ENCODE measurements around the gene ACTBL2. TPM values are rescaled to one million over a fixed set of nuclear protein-coding genes. Genes with fewer than 3 reads are reported as not detected.

The ACTBL2 gene
- total and polyA plus RNA-seq, 3 donors from 2014 or later: 0.15 to 0.16 TPM; not detected in 1

DNA sequence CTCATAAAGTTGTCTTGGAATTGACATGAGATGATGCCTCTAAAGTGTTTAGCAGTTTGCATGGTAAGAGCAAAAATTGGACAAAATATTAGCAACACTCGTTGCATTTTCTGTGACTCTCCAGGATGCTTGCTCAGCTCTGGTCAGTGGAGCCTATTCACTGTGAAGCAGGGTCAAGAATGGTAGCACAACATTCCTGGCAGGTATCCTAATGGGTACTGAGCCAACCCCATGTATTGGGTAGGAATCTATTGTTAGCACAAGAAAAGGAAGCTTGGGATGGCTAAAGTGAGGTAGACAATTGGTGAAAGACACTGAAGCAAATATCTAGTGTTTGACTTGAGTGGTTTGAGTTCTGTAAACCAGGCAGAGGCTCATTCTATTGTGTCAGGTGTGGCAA lies 10.4 kb upstream of the ACTBL2 start:
- no peaks in the 10 kb centered on the region for H3K27me3 ChIP-seq
- no peak overlapping the region for H3K27ac ChIP-seq
- H3K9me3 ChIP-seq: no peaks in the 10 kb centered on the region
- TF ChIP-seq POLR2A (IDR thresholded peaks at IDR 0.05): no peak
- no peak for TF ChIP-seq CTCF (IDR thresholded peaks at IDR 0.05)
- intact Hi-C loops (cut with DNase I; ENCODE audit: low total_unique reads): no loop called here
- WGBS, 2 donors: 62 to 79% methylated on average over 1 of the region's 1 CpG
- no peak overlapping the region for H3K4me3 ChIP-seq
- H3K36me3 ChIP-seq (ENCODE audit: low read depth, missing control alignments): no peaks in the 10 kb centered on the region
- no peak for DNase-seq
- no peaks in the 10 kb centered on the region for H3K4me1 ChIP-seq

- 84 to 91% methylated on average over 3 of the region's 3 CpGs for WGBS, 2 donors
- no peaks in the 10 kb centered on the region for H3K4me1 ChIP-seq
- H3K36me3 ChIP-seq (ENCODE audit: low read depth, missing control alignments): no peaks in the 10 kb centered on the region
- TF ChIP-seq POLR2A (IDR thresholded peaks at IDR 0.05) (no peak), CTCF (IDR thresholded peaks at IDR 0.05) (no peak)
- intact Hi-C loops (cut with DNase I; ENCODE audit: low total_unique reads): no loop called here
- H3K9me3 ChIP-seq: no peaks in the 10 kb centered on the region
- no peak overlapping the region for H3K4me3 ChIP-seq
- H3K27ac ChIP-seq: no peak overlapping the region
- DNase-seq: no peak
- no peaks in the 10 kb centered on the region for H3K27me3 ChIP-seq
These were observed 10.0 kb upstream of the ACTBL2 start for GRCh38 chr5:57492632-57493031.

DNA sequence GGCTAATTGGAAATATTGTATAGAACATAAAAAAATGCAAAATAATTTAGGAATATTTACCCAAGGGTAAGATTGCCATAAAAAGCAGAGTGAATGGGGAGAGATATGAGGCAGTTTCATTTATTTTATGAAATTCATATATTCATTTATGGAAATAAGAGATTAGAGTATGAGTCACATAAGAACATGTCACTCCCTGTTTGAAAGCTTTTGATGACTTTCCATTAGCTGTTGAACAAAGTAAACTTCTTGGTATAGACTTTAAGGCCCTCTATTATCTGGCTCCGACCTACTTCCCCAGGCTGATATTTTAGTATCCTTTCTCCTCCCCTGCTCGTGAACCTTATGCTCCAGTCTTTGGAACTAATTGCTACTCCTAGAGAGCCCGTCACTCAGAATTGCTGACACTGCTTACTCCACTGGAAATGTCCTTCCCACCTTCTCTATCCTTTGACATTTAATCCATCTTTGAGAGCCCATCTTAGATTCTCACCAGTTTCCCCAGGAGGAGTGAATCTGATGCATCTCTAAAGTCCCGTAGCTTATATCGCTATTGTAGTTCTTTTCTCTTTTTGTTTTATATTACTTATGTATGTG lies 8.9 kb upstream of the ACTBL2 start:
- DNase-seq: no peak
- H3K27me3 ChIP-seq: no peaks in the 10 kb centered on the region
- no peak overlapping the region for H3K4me3 ChIP-seq
- 86% methylated on average over 5 of the region's 5 CpGs for WGBS, 2 donors
- TF ChIP-seq CTCF (IDR thresholded peaks at IDR 0.05) (no peak), POLR2A (IDR thresholded peaks at IDR 0.05) (no peak)
- H3K36me3 ChIP-seq (ENCODE audit: low read depth, missing control alignments): no peaks in the 10 kb centered on the region
- H3K4me1 ChIP-seq: no peaks in the 10 kb centered on the region
- H3K9me3 ChIP-seq: no peaks in the 10 kb centered on the region
- no peak overlapping the region for H3K27ac ChIP-seq
- intact Hi-C loops (cut with DNase I; ENCODE audit: low total_unique reads): no loop called here

- Histone ChIP-seq H3K27ac (no peak overlapping the region), H3K4me1 (no peaks in the 10 kb centered on the region), H3K4me3 (no peak overlapping the region), H3K9me3 (no peaks in the 10 kb centered on the region), H3K27me3 (no peaks in the 10 kb centered on the region), H3K36me3 (ENCODE audit: low read depth, missing control alignments) (no peaks in the 10 kb centered on the region)
- WGBS, 2 donors: 71 to 76% methylated on average over 9 of the region's 9 CpGs
- DNase-seq: no peak
- intact Hi-C loops (cut with DNase I; ENCODE audit: low total_unique reads): no loop called here
- TF ChIP-seq CTCF (IDR thresholded peaks at IDR 0.05): no peak
These were observed 5.8 kb upstream of the ACTBL2 start for GRCh38 chr5:57488215-57488955.
